CD4-positive, alpha-beta T cell (primary cell): Measurements from ENCODE around the gene MED31. TPM values are rescaled to one million over a fixed set of nuclear protein-coding genes. Genes with fewer than 3 reads are reported as not detected.
A peak's percentile ranks its signal among the peaks of the same experiment; 100 is the strongest.

Experiments used
- ATAC-seq: fragments of 200-7000 bp; cut with Tn5 transposase; one replicate; pipeline ENCODE4 v1.10.0; 2022; ENCODE audit warnings: mild to moderate bottlenecking; ENCODE audit not compliant: poor library complexity
- CTCF ChIA-PET: fragments of 350-600 bp; sonication (Branson Sonifier 250); formaldehyde crosslinking; loops from one replicate; lab custom pipeline; 2021; ENCODE audit warnings: antibody characterized with exemption, inconsistent platforms; lab: Charles Lee
- POLR2A ChIA-PET: fragments of 350-600 bp; sonication (Branson Sonifier 250); formaldehyde crosslinking; loops from one replicate; lab custom pipeline; 2021; ENCODE audit warnings: antibody characterized with exemption, inconsistent platforms; lab: Charles Lee
- DNase-seq, 14 experiments: peaks; one replicate each; pipeline ENCODE4 v3.0.0-alpha.2; 2013 to 2020; ENCODE audit warnings: mixed read lengths in 2 of 14
- H3K27ac ChIP-seq, 2 donors: one replicate each; pipeline versions ENCODE4 v1.5.1 to v1.7.0; 2013; ENCODE audit warnings: low read length in 2 of 2, low read depth in 1 of 2, mild to moderate bottlenecking in 1 of 2
- H3K27me3 ChIP-seq, 2 experiments: 1 replicate in 1 of 2; 2 replicates in 1 of 2; pipeline versions ENCODE4 v1.6.1 to v1.7.0; 2013; ENCODE audit warnings: low read length in 2 of 2, control low read depth in 1 of 2, mild to moderate bottlenecking in 1 of 2, moderate library complexity in 1 of 2; ENCODE audit not compliant: insufficient read depth in 2 of 2, control insufficient read depth in 1 of 2
- H3K36me3 ChIP-seq: one replicate; pipeline ENCODE4 v1.6.1; 2013; ENCODE audit warnings: low read length, control low read depth; ENCODE audit not compliant: insufficient read depth
- H3K4me1 ChIP-seq: one replicate; pipeline ENCODE4 v1.6.1; 2013; ENCODE audit warnings: low read length, control low read depth; ENCODE audit not compliant: insufficient read depth
- H3K4me3 ChIP-seq: one replicate; pipeline ENCODE4 v1.5.1; 2013; ENCODE audit warnings: mild to moderate bottlenecking, low read length, moderate library complexity
- H3K9me3 ChIP-seq, 2 experiments: 1 replicate in 1 of 2; 2 replicates in 1 of 2; pipeline versions ENCODE4 v1.6.1 to v1.7.0; 2013; ENCODE audit warnings: low read length in 2 of 2, mild to moderate bottlenecking in 2 of 2, control low read depth in 1 of 2, moderate library complexity in 1 of 2; ENCODE audit not compliant: control insufficient read depth in 1 of 2, insufficient read depth in 1 of 2
- H3K27ac Mint-ChIP-seq: one replicate; pipeline ENCODE4 v1.8.0; 2020; ENCODE audit warnings: mixed read lengths
- H3K27me3 Mint-ChIP-seq: one replicate; pipeline ENCODE4 v1.8.0; 2021; ENCODE audit warnings: mixed read lengths
- H3K36me3 Mint-ChIP-seq: one replicate; pipeline ENCODE4 v1.8.0; 2021; ENCODE audit warnings: low read depth, mixed read lengths
- H3K4me1 Mint-ChIP-seq: one replicate; pipeline ENCODE4 v1.8.0; 2021; ENCODE audit warnings: low read depth, mixed read lengths
- H3K4me3 Mint-ChIP-seq: one replicate; pipeline ENCODE4 v1.8.0; 2020; ENCODE audit warnings: mild to moderate bottlenecking, mixed read lengths
- H3K9me3 Mint-ChIP-seq: one replicate; pipeline ENCODE4 v1.8.0; 2020; ENCODE audit warnings: mixed read lengths
- intact Hi-C, 2 experiments: fragments of 100-400 bp; cut with DNase I in 1 of 2; cut with micrococcal nuclease in 1 of 2; formaldehyde crosslinking; loops; one replicate each; pipeline versions ENCODE4 v1.15.1 to v1.9.0; 2023 to 2025; cut with DNase I, micrococcal nuclease
- polyA plus RNA-seq, 2 donors: library from polyadenylated mRNA; unstranded; fragments of 120-200 nt; gene quantifications; one replicate each; pipeline ENCODE4 v1.2.1, GENCODE V29; 2013
- total RNA-seq, 174 experiments: library from RNA in 2 of 174; stranded (reverse) in 2 of 174; gene quantifications; one replicate each; pipeline ENCODE4 v1.2.3 and lab custom pipeline; 2021 to 2026
- TF ChIP-seq, protein P1 (sequence below): fragments of 200-600 bp; IDR thresholded peaks from one replicate; pipeline ENCODE4 v1.8.0; 2022; ENCODE audit warnings: antibody characterized with exemption, mild to moderate bottlenecking

MED31 gene
- 10 to 100 TPM; 31.4 to 32.0 TPM for total RNA-seq
- 13.4 TPM for polyA plus RNA-seq (2013, experiment 1 of 2)
- 12.9 TPM for polyA plus RNA-seq (2013, experiment 2 of 2)
- total RNA-seq (lab: John Stamatoyannopoulos, UW): 8.0 to 44.8 (median 15.2) reads per million in 172 experiments

DNA sequence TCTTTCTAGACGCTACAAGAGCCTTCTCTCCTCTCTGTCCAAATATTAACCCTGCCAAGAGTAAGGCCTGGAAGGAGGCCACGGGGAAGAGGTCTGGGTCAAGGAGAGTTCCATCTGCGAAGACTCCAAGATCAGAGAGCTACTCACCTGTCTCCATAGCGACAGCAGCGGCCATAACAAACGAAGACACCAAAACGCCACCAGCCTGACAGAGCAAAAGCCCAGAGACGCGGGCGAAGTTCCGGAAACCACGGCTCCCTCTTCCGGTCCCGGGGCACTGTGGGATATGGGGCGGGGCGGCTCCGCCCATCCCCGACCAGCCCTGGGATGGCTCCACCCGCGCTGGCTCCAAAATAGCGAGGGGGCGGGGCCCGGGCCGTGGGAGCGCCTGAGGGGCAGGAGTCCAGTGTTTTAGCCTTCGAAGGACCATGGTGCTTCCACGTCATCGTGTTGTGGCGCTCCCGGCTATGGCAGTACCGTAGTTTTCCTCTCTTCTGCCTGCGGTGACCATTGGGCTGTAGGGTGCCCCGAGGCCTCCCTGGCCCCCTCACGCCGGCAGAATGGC lies at the start of gene MED31, which contains the start of gene C17orf100:
TSS of gene MED31 (minus strand) at position 252 of the 565 bp plus-strand sequence. CDS start at position 175, 77 bp downstream.
TSS of gene C17orf100 (plus strand) at position 409 of the 565 bp plus-strand sequence. CDS start at position 561, 152 bp downstream.
- H3K9me3 Mint-ChIP-seq: no peaks in the 10 kb centered on the region
- peak within 1 kb of the TSS; percentile 64 for H3K4me3 ChIP-seq
- peak within 1 kb of the TSS; percentile 99 for H3K27ac Mint-ChIP-seq
- CTCF ChIA-PET: interaction anchor here (0.8 to 1.0 kb wide), 2 partner anchors 9 to 15 kb away, joined by 3 to 5 read pairs; no protein-coding TSS in a partner anchor
- POLR2A ChIA-PET: interaction anchor here (0.8 to 1.4 kb wide), 6 partner anchors 9 to 384 kb away, joined by 3 to 30 read pairs (median 4); partner anchors contain the start of genes KIAA0753, SLC16A13, TXNDC17 and XAF1
- peaks cover 35% of the 10 kb centered on the region for H3K4me1 ChIP-seq
- intact Hi-C loops: loop anchor here (1.0 to 5.0 kb wide), 4 partner anchors 10 to 1069 kb away; partner anchors contain the start of genes NLRP1 (in 2 of the 2), RNASEK (in 2 of the 2), XAF1 (in 2 of the 2) and TXNDC17 (in 1 of the 2)
- H3K4me1 Mint-ChIP-seq: peaks cover 73% of the 10 kb centered on the region
- H3K36me3 Mint-ChIP-seq: peaks cover 49% of the 10 kb centered on the region
- ATAC-seq (peak; percentile 81), DNase-seq (peak; percentile 87 to 98 (median 94))
- TF ChIP-seq, protein P1, sequence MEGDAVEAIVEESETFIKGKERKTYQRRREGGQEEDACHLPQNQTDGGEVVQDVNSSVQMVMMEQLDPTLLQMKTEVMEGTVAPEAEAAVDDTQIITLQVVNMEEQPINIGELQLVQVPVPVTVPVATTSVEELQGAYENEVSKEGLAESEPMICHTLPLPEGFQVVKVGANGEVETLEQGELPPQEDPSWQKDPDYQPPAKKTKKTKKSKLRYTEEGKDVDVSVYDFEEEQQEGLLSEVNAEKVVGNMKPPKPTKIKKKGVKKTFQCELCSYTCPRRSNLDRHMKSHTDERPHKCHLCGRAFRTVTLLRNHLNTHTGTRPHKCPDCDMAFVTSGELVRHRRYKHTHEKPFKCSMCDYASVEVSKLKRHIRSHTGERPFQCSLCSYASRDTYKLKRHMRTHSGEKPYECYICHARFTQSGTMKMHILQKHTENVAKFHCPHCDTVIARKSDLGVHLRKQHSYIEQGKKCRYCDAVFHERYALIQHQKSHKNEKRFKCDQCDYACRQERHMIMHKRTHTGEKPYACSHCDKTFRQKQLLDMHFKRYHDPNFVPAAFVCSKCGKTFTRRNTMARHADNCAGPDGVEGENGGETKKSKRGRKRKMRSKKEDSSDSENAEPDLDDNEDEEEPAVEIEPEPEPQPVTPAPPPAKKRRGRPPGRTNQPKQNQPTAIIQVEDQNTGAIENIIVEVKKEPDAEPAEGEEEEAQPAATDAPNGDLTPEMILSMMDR: no peak
- H3K27me3 ChIP-seq: peaks cover 0 to 4% of the 10 kb centered on the region in 2 experiments
- H3K27ac ChIP-seq: peak within 1 kb of the TSS; percentile 98
- H3K27me3 Mint-ChIP-seq: no peaks in the 10 kb centered on the region
- H3K9me3 ChIP-seq: peaks cover 0 to 6% of the 10 kb centered on the region in 2 experiments
- peaks cover 18% of the 10 kb centered on the region for H3K36me3 ChIP-seq
- H3K4me3 Mint-ChIP-seq: peak within 1 kb of the TSS; percentile 99

DNA sequence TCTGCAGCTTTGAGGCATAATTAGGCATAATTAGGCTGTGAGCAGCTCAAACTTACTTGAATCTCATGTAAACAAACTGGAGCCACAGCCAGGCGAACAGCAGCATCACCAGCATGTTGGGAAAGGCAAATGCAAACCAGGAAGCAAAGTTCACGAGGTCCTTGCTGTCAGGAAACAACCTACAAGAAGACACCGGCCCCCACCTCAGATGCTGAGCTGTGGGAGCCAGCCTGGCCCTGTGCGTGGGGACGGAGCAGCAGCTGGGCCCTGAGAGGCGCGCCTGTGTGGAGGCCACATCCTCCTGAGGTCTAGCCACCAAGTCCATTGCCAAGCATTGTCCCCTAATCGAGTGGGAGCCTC lies 49.5 kb upstream of the MED31 start:
- H3K4me3 Mint-ChIP-seq: no peak overlapping the region
- ChIA-PET CTCF (no interaction called here), POLR2A (no interaction called here)
- TF ChIP-seq, protein P1: no peak
- intact Hi-C loops: no loop called here
- no peaks in the 10 kb centered on the region for H3K9me3 Mint-ChIP-seq
- Histone ChIP-seq H3K4me1 (no peaks in the 10 kb centered on the region), H3K9me3 (no peaks in the 10 kb centered on the region), H3K27me3 (peaks cover 0 to 7% of the 10 kb centered on the region in 2 experiments), H3K4me3 (no peak overlapping the region), H3K36me3 (no peaks in the 10 kb centered on the region), H3K27ac (no peak overlapping the region)
- no peaks in the 10 kb centered on the region for H3K4me1 Mint-ChIP-seq
- no peaks in the 10 kb centered on the region for H3K36me3 Mint-ChIP-seq
- DNase-seq (no peak), ATAC-seq (no peak)
- H3K27me3 Mint-ChIP-seq: peaks cover 18% of the 10 kb centered on the region
- no peak overlapping the region for H3K27ac Mint-ChIP-seq

DNA sequence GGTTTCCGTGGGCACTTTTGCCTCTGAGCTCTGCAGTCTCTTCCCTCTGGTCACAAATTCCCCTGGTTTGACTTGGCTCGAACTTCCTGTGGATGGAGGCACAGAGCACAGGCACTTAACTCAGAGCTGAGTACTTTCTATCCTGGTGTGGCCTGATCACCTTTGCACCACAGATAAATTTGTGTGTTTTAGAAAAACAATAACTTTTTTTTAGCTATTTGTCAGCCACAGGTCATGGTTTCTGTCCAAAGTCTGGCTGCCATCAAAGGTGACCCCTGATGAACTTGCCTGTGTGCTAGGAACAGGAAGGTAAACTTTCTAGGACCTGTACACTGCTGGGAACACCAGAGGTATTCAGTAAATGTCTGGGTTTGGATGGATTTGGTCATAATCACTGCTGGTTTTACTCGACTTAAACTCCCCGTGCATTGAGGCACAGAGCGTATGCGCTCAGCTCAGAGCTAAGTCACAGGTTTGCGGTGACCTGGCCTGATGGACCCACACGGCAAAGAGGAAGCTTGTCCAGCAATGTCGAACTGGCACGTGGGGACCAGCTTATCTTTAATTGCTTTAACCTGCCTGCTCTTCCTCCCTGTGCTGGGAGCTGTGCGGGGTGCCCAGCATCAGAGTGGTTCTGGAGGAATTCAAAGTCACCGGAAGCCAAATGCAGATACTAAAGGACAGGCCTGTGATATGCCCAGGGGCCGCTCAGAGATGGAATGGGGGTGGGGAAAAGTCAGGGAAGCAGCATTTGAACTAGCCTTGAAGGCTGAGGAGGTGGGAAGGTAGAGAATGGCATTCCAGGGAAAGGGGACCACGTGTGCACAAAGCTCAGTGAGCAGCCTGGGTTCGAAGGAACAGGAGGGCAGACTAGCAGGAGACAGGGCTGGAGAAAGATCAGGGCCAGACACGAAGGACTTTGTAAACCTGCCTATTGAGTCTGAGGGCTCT lies 48.9 kb upstream of the MED31 start:
- Histone ChIP-seq H3K27ac (no peak overlapping the region), H3K4me1 (no peaks in the 10 kb centered on the region), H3K4me3 (no peak overlapping the region), H3K9me3 (no peaks in the 10 kb centered on the region), H3K27me3 (peaks cover 0 to 7% of the 10 kb centered on the region in 2 experiments), H3K36me3 (no peaks in the 10 kb centered on the region)
- no peak overlapping the region for H3K27ac Mint-ChIP-seq
- H3K27me3 Mint-ChIP-seq: peaks cover 16% of the 10 kb centered on the region
- no peaks in the 10 kb centered on the region for H3K36me3 Mint-ChIP-seq
- DNase-seq: no peak
- ATAC-seq: no peak
- TF ChIP-seq, protein P1: no peak
- ChIA-PET CTCF (no interaction called here), POLR2A (no interaction called here)
- intact Hi-C loops: no loop called here
- no peaks in the 10 kb centered on the region for H3K9me3 Mint-ChIP-seq
- no peaks in the 10 kb centered on the region for H3K4me1 Mint-ChIP-seq
- no peak overlapping the region for H3K4me3 Mint-ChIP-seq
